IPS-11a (cell line): ENCODE data around the gene NOX1.
"Not testable (repeated sequence)": the region's sequence is repeated elsewhere in the genome, so short reads cannot be mapped to it uniquely, and the experiment has no call there.

ENCODE experiments used
- H3K4me3 ChIP-seq: one replicate; pipeline ENCODE4 v1.5.1; 2013; ENCODE audit warnings: low read depth, low read length, control low read depth

NOX1 gene

GRCh38 chrX:100819837-100820666 is 54.1 kb downstream of the NOX1 start, which contains the start of gene CSTF2:
CSTF2 (plus strand) TSS chrX:100820391; CDS start chrX:100820417, 26 bp downstream.
- peak within 1 kb of the TSS; percentile 77 for H3K4me3 ChIP-seq

- H3K4me3 ChIP-seq, result peak overlapping the region; percentile 77
Measured at GRCh38 chrX:100819534-100819836, 54.7 kb downstream of the NOX1 start.

- H3K4me3 ChIP-seq, result no peak overlapping the region
Measured at GRCh38 chrX:100817340-100817739, 56.8 kb downstream of the NOX1 start.

GRCh38 chrX:100812216-100813158 is 61.7 kb downstream of the NOX1 start:
- H3K4me3 ChIP-seq, result no peak overlapping the region

- H3K4me3 ChIP-seq, result not testable (repeated sequence)
Measured at GRCh38 chrX:100808265-100808664, 65.9 kb downstream of the NOX1 start.

GRCh38 chrX:100804780-100805179 is 69.4 kb downstream of the NOX1 start:
- H3K4me3 ChIP-seq, result no peak overlapping the region

GRCh38 chrX:100802843-100803242 is 71.3 kb downstream of the NOX1 start:
- H3K4me3 ChIP-seq, result no peak overlapping the region

- H3K4me3 ChIP-seq, result no peak overlapping the region
Measured at GRCh38 chrX:100798484-100799214, 75.5 kb downstream of the NOX1 start.

GRCh38 chrX:100797359-100797758 is 76.8 kb downstream of the NOX1 start:
- H3K4me3 ChIP-seq, result no peak overlapping the region

- H3K4me3 ChIP-seq, result not testable (repeated sequence)
Measured at GRCh38 chrX:100796371-100796770, 77.8 kb downstream of the NOX1 start.
